Loucy (cell line): ENCODE data around the gene FBXW9.

ENCODE experiments used
- H2AFZ ChIP-seq: fragments of 200-600 bp; sonication (generic); 2 replicates; pipeline ENCODE4 v1.6.0; 2016; ENCODE audit warnings: antibody characterized with exemption, mild to moderate bottlenecking, low read length, moderate library complexity
- H3F3A ChIP-seq: fragments of 200-600 bp; 2 replicates; pipeline ENCODE4 v1.6.0; 2016; ENCODE audit warnings: antibody characterized with exemption, low read depth, mild to moderate bottlenecking
- H3K27me3 ChIP-seq: fragments of 200-600 bp; sonication (generic); 2 replicates; pipeline ENCODE4 v1.6.1; 2014; ENCODE audit warnings: low read length, mild to moderate bottlenecking; ENCODE audit not compliant: insufficient read depth, poor library complexity, severe bottlenecking
- H3K36me3 ChIP-seq: fragments of 200-600 bp; sonication (generic); 2 replicates; pipeline ENCODE4 v1.6.1; 2016; ENCODE audit warnings: low read length; ENCODE audit not compliant: insufficient read depth
- H3K4me1 ChIP-seq: fragments of 200-600 bp; sonication (generic); 2 replicates; pipeline ENCODE4 v1.5.1; 2014; ENCODE audit warnings: low read length, mild to moderate bottlenecking; ENCODE audit not compliant: insufficient read depth, poor library complexity, severe bottlenecking
- H3K4me2 ChIP-seq: fragments of 200-600 bp; sonication (generic); 2 replicates; pipeline ENCODE4 v1.6.0; 2014; ENCODE audit warnings: antibody characterized with exemption, low read length, low read depth, mild to moderate bottlenecking; ENCODE audit not compliant: poor library complexity, severe bottlenecking
- H3K4me3 ChIP-seq: fragments of 200-600 bp; sonication (generic); 2 replicates; pipeline ENCODE4 v1.5.1; 2014; ENCODE audit warnings: low read length, mild to moderate bottlenecking, mixed read lengths; ENCODE audit not compliant: poor library complexity, severe bottlenecking
- H3K79me2 ChIP-seq: fragments of 200-600 bp; sonication (generic); 2 replicates; pipeline ENCODE4 v1.6.1; 2014; ENCODE audit warnings: low read length; ENCODE audit not compliant: insufficient read depth
- H3K9ac ChIP-seq: fragments of 200-600 bp; sonication (generic); 2 replicates; pipeline ENCODE4 v1.6.0; 2014; ENCODE audit warnings: mild to moderate bottlenecking, low read depth, low read length, moderate library complexity; ENCODE audit not compliant: poor library complexity, severe bottlenecking
- H3K9me2 ChIP-seq: fragments of 200-600 bp; sonication (generic); replicated peaks from 2 replicates; pipeline ENCODE4 v1.6.1; 2016; ENCODE audit warnings: low read depth, low read length, mixed read lengths
- H3K9me3 ChIP-seq: fragments of 200-600 bp; sonication (generic); 2 replicates; pipeline ENCODE4 v1.6.1; 2014; ENCODE audit warnings: mild to moderate bottlenecking, antibody characterized with exemption, low read length, low read depth; ENCODE audit not compliant: insufficient read depth
- H4K20me1 ChIP-seq: fragments of 200-600 bp; sonication (generic); 2 replicates; pipeline ENCODE4 v1.6.0; 2014; ENCODE audit warnings: antibody characterized with exemption, low read length, mild to moderate bottlenecking; ENCODE audit not compliant: insufficient read depth, poor library complexity, severe bottlenecking
- EZH2phosphoT487 ChIP-seq: fragments of 200-600 bp; IDR thresholded peaks from 2 replicates; pipeline ENCODE4 v1.6.1; 2018; ENCODE audit warnings: antibody characterized with exemption, mild to moderate bottlenecking, moderate library complexity, borderline replicate concordance
- TF ChIP-seq, protein P1 (sequence below): fragments of 200-600 bp; sonication (generic); conservative IDR thresholded peaks from 2 replicates; pipeline ENCODE4 v1.5.1; 2014; ENCODE audit warnings: mild to moderate bottlenecking, antibody characterized with exemption, low read length

FBXW9 gene

DNA sequence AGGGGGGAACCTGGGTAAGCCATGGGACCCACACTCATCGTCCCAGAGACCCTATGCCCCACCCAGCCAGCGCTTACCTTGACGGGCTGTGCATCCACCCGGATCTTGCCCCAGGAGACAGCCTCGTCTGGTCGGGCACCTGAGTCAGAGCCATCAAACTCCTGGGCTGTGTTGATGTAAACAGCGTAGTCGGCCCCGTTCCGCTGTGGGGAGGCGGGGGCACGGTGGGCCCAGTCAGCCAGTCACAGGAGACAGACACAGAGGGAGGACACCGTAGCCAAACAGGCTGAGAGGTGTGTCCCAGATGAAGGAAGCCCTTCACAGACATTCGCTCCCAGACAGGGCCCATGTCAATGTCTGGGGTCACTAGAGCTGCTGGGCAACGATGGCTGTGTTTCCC is 20.5 kb downstream of the FBXW9 start:
- Histone ChIP-seq H3K9me2 (no peaks in the 10 kb centered on the region), H3F3A (no peaks in the 10 kb centered on the region), H3K9ac (no peak overlapping the region), H3K27me3 (no peaks in the 10 kb centered on the region), H3K79me2 (peaks cover 17% of the 10 kb centered on the region), H3K36me3 (peaks cover 53% of the 10 kb centered on the region; the same call in 1 of the 2 replicates), H4K20me1 (peaks cover 16% of the 10 kb centered on the region), H3K4me3 (no peak overlapping the region), H3K9me3 (no peaks in the 10 kb centered on the region), H2AFZ (no peak overlapping the region), H3K4me2 (no peak overlapping the region), H3K4me1 (peaks cover 8% of the 10 kb centered on the region)
- TF ChIP-seq, protein P1, sequence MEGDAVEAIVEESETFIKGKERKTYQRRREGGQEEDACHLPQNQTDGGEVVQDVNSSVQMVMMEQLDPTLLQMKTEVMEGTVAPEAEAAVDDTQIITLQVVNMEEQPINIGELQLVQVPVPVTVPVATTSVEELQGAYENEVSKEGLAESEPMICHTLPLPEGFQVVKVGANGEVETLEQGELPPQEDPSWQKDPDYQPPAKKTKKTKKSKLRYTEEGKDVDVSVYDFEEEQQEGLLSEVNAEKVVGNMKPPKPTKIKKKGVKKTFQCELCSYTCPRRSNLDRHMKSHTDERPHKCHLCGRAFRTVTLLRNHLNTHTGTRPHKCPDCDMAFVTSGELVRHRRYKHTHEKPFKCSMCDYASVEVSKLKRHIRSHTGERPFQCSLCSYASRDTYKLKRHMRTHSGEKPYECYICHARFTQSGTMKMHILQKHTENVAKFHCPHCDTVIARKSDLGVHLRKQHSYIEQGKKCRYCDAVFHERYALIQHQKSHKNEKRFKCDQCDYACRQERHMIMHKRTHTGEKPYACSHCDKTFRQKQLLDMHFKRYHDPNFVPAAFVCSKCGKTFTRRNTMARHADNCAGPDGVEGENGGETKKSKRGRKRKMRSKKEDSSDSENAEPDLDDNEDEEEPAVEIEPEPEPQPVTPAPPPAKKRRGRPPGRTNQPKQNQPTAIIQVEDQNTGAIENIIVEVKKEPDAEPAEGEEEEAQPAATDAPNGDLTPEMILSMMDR: no peak
- TF ChIP-seq EZH2phosphoT487: no peak

DNA sequence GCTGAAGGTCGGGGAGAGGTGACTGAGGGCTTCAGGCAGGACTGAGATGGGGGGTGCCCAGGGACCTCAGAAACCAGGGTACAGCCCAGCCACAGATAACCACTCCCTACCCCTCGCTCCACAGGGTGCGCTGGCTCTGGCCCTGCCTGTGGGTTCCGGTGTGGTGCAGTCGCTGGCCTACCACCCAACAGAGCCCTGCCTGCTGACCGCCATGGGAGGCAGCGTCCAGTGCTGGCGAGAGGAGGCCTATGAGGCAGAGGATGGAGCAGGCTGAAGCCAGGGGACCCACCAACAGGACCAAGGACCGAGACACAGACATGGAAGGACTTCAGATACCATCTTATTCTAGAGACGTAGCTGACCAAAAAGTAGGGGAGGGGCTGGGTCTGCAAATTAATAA is 21.0 kb downstream of the FBXW9 start:
- H3K4me3 ChIP-seq: no peak overlapping the region
- peaks cover 16% of the 10 kb centered on the region for H4K20me1 ChIP-seq
- no peak overlapping the region for H2AFZ ChIP-seq
- peaks cover 53% of the 10 kb centered on the region; the same call in 1 of the 2 replicates for H3K36me3 ChIP-seq
- H3K79me2 ChIP-seq: peaks cover 21% of the 10 kb centered on the region
- H3K9me2 ChIP-seq: no peaks in the 10 kb centered on the region
- peaks cover 8% of the 10 kb centered on the region for H3K4me1 ChIP-seq
- no peaks in the 10 kb centered on the region for H3K27me3 ChIP-seq
- H3F3A ChIP-seq: no peaks in the 10 kb centered on the region
- no peak overlapping the region for H3K9ac ChIP-seq
- no peak overlapping the region for H3K4me2 ChIP-seq
- no peaks in the 10 kb centered on the region for H3K9me3 ChIP-seq
- no peak for TF ChIP-seq EZH2phosphoT487
- TF ChIP-seq, protein P1: no peak

DNA sequence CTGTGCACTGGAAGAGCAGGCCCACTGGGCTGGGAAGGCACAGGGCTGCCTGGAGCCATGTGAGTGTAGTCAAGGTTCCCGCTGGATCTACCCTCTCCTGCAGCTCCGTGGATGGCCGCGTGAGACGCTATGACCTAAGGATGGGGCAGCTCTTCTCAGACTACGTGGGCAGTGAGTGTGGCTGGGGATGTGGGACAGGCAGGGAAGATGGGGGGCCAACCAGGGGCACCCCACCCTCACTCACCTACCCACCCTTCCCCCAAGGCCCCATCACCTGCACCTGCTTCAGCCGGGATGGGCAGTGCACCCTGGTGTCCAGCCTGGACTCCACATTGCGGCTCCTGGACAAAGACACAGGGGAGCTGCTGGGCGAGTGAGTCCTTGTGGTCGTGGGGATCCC is 23.7 kb downstream of the FBXW9 start:
- no peaks in the 10 kb centered on the region for H3K9me3 ChIP-seq
- H2AFZ ChIP-seq: no peak overlapping the region
- no peak for TF ChIP-seq EZH2phosphoT487
- TF ChIP-seq, protein P1: no peak
- no peak overlapping the region for H3K4me3 ChIP-seq
- no peaks in the 10 kb centered on the region for H3F3A ChIP-seq
- H3K79me2 ChIP-seq: peaks cover 25% of the 10 kb centered on the region
- no peak overlapping the region for H3K9ac ChIP-seq
- no peaks in the 10 kb centered on the region for H3K9me2 ChIP-seq
- peaks cover 17% of the 10 kb centered on the region for H4K20me1 ChIP-seq
- H3K27me3 ChIP-seq: no peaks in the 10 kb centered on the region
- peaks cover 36% of the 10 kb centered on the region; the same call in 1 of the 2 replicates for H3K36me3 ChIP-seq
- H3K4me2 ChIP-seq: no peak overlapping the region
- H3K4me1 ChIP-seq: peaks cover 11% of the 10 kb centered on the region
